Ascending aorta (tissue), 2 donors: ENCODE results near the gene PTPRCAP. TPM values are rescaled to one million over a fixed set of nuclear protein-coding genes. Genes with fewer than 3 reads are reported as not detected.
"Not testable (repeated sequence)": the region's sequence is repeated elsewhere in the genome, so short reads cannot be mapped to it uniquely, and the experiment has no call there.

Source experiments
- DNase-seq, 2 donors: peaks; one replicate each; pipeline ENCODE4 v3.0.0-alpha.2; 2019; ENCODE audit warnings: low spot score in 2 of 2
- H3K27ac ChIP-seq, 2 donors: fragments of 200-600 bp; sonication (generic); one replicate each; pipeline ENCODE4 v1.5.1; 2016 to 2017; ENCODE audit warnings: mild to moderate bottlenecking in 1 of 2
- H3K27me3 ChIP-seq: fragments of 200-600 bp; sonication (generic); one replicate; pipeline ENCODE4 v1.5.1; 2017
- H3K36me3 ChIP-seq, 2 donors: fragments of 200-600 bp; sonication (generic); one replicate each; pipeline ENCODE4 v1.5.1; 2016
- H3K4me1 ChIP-seq, 2 donors: fragments of 200-600 bp; sonication (generic); one replicate each; pipeline ENCODE4 v1.5.1; 2016 to 2017; ENCODE audit warnings: mild to moderate bottlenecking in 1 of 2
- H3K4me3 ChIP-seq, 2 donors: fragments of 200-600 bp; sonication (generic); one replicate each; pipeline ENCODE4 v1.5.1; 2016 to 2017; ENCODE audit warnings: mild to moderate bottlenecking in 1 of 2
- H3K9me3 ChIP-seq, 2 donors: fragments of 200-600 bp; sonication (generic); one replicate each; pipeline ENCODE4 v1.5.1; 2016
- CTCF ChIP-seq, 3 experiments: fragments of 200-600 bp in 2 of 3; fragments of 450-650 bp in 1 of 3; sonication (generic) in 2 of 3; IDR thresholded peaks; one replicate each; pipeline ENCODE4 v1.5.1; 2016 to 2019; ENCODE audit warnings: antibody characterized with exemption in 3 of 3, mild to moderate bottlenecking in 1 of 3, moderate library complexity in 1 of 3
- intact Hi-C: fragments of 100-400 bp; cut with DNase I; formaldehyde crosslinking; loops from one replicate; pipeline ENCODE4 v1.15.1; 2023
- total RNA-seq: library from RNA; depleted of rRNA; stranded (reverse); fragments of >200 nt; gene quantifications from one replicate; pipeline ENCODE4 v1.1.0, GENCODE V29; 2016

The PTPRCAP gene
- total RNA-seq, 1 donor from 2014 or later, result 26.6 TPM

GRCh38 chr11:67482827-67483798 lies 45.6 kb upstream of the PTPRCAP start, which contains the start of gene AIP:
TSS of gene AIP (plus strand) at chr11:67483026. CDS start at chr11:67483159, 133 bp downstream.
- peak; percentile 20 to 28 (median 22) for TF ChIP-seq CTCF (IDR thresholded peaks at IDR 0.05)
- peaks cover 7 to 15% of the 10 kb centered on the region in 2 donors for H3K4me1 ChIP-seq
- H3K4me3 ChIP-seq, result peak within 1 kb of the TSS; percentile 53 to 66
- no peaks in the 10 kb centered on the region for H3K27me3 ChIP-seq
- H3K36me3 ChIP-seq, result peaks cover 14 to 16% of the 10 kb centered on the region in 2 donors
- intact Hi-C loops, result loop anchor here (1.0 to 5.0 kb wide), 4 partner anchors 14 to 81 kb away; partner anchors contain the start of genes CDK2AP2, PITPNM1, PPP1CA and TBC1D10C
- DNase-seq, result peak; percentile 92 to 99
- H3K27ac ChIP-seq, result peak within 1 kb of the TSS; percentile 84 to 87
- no peaks in the 10 kb centered on the region for H3K9me3 ChIP-seq

- Histone ChIP-seq H3K4me1 (peaks cover 7 to 15% of the 10 kb centered on the region in 2 donors), H3K4me3 (peak overlapping the region; percentile 53 to 66), H3K27me3 (no peaks in the 10 kb centered on the region), H3K27ac (peak overlapping the region; percentile 84 to 87), H3K9me3 (no peaks in the 10 kb centered on the region), H3K36me3 (peaks cover 6 to 8% of the 10 kb centered on the region in 2 donors)
- no peak for TF ChIP-seq CTCF (IDR thresholded peaks at IDR 0.05)
- intact Hi-C loops, result loop anchor here (1.0 to 5.0 kb wide), 3 partner anchors 13 to 80 kb away; partner anchors contain the start of genes PITPNM1, PPP1CA, TBC1D10C and TMEM134
- no peak for DNase-seq
These were observed 44.9 kb upstream of the PTPRCAP start for GRCh38 chr11:67482275-67482826.

GRCh38 chr11:67477344-67478050 lies 40.0 kb upstream of the PTPRCAP start:
- H3K27me3 ChIP-seq, H3K4me1 ChIP-seq, H3K27ac ChIP-seq, DNase-seq, H3K4me3 ChIP-seq, intact Hi-C loops, H3K9me3 ChIP-seq, H3K36me3 ChIP-seq: not testable (repeated sequence)

GRCh38 chr11:67476692-67477091 lies 39.2 kb upstream of the PTPRCAP start:
- intact Hi-C loops, H3K27ac ChIP-seq, H3K27me3 ChIP-seq, H3K4me1 ChIP-seq, H3K9me3 ChIP-seq, H3K4me3 ChIP-seq, DNase-seq, H3K36me3 ChIP-seq: not testable (repeated sequence)

DNA sequence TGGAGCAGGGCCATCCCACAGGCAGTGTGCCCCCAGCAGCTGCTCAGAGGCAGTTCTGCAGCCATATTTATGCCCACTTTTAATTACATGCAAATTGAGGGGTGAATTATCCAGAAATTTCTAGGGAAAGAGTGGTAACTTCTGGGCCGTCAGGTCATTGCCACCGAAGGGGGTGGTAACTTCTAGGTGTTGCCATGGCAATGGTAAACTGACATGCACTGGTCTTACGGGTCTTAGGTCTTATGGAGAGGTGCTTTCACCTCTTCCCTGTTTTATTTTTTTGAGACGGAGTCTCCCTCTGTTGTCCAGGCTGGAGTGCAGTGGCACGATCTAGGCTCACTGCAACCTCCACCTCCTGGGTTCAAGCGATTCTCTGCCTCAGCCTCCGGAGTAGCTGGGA lies 35.4 kb upstream of the PTPRCAP start:
- Histone ChIP-seq H3K36me3 (no peaks in the 10 kb centered on the region), H3K4me3 (no peak overlapping the region), H3K27me3 (no peaks in the 10 kb centered on the region), H3K4me1 (peaks cover 0 to 5% of the 10 kb centered on the region in 2 donors), H3K27ac (no peak overlapping the region), H3K9me3 (no peaks in the 10 kb centered on the region)
- intact Hi-C loops, result no loop called here
- TF ChIP-seq CTCF (IDR thresholded peaks at IDR 0.05), result no peak
- DNase-seq, result no peak

DNA sequence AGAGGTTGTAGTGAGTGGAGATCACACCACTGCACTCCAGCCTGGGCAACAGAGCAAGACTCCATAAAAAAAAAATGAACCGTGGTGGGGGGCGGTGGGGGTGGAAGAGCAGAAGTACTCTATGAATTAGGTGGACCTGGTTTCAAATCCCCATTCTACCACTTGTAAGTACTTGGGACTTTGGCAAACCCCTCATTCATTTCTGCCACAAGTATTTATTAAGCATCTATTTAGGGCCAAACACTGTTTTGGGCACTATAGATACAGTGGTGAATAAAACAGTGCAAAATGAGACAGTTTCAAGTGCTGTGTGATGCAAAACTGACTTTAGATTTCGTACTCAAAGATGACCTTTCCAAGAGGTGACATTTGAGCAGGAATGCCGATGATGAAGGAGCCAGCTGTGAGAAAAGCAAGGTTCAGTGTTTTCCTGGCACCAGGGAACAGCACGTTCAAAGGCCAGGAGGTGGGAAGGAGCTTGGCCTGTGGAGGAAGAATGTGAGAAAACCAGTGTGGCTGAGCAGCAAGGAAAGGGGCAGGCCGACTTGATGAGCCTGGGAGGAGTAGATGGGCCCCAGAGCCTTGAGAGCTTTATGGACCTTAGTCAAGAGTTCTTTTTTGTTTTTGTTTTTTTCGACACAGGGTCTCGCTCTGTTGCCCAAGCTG lies 33.0 kb upstream of the PTPRCAP start:
- H3K27me3 ChIP-seq, result no peaks in the 10 kb centered on the region
- H3K27ac ChIP-seq, result no peak overlapping the region
- peaks cover 0 to 13% of the 10 kb centered on the region in 2 donors for H3K4me1 ChIP-seq
- no peaks in the 10 kb centered on the region for H3K9me3 ChIP-seq
- DNase-seq, result no peak
- no peak for TF ChIP-seq CTCF (IDR thresholded peaks at IDR 0.05)
- no peaks in the 10 kb centered on the region for H3K36me3 ChIP-seq
- H3K4me3 ChIP-seq, result no peak overlapping the region
- intact Hi-C loops, result no loop called here
